RWPE2 (cell line): Measurements from ENCODE around the gene EIF2S2.

Experiments used
- ATAC-seq: fragments of 200-7000 bp; cut with Tn5 transposase; 3 replicates; pipeline ENCODE4 v1.9.1; 2021; ENCODE audit warnings: low read depth
- DNase-seq: peaks from one replicate; pipeline ENCODE4 v3.0.0-alpha.2; 2020; ENCODE audit warnings: low spot score
- H3K27ac ChIP-seq: fragments of 450-650 bp; 2 replicates; pipeline ENCODE4 v1.5.1; 2017; ENCODE audit warnings: mild to moderate bottlenecking; ENCODE audit not compliant: poor library complexity, severe bottlenecking
- H3K27me3 ChIP-seq: fragments of 250-450 bp; sonication (Bioruptor Pico); 2 replicates; pipeline ENCODE4 v1.5.1; 2021; ENCODE audit warnings: mild to moderate bottlenecking, moderate library complexity; ENCODE audit not compliant: insufficient read depth, poor library complexity, severe bottlenecking
- H3K36me3 ChIP-seq: fragments of 250-450 bp; sonication (Bioruptor Pico); 2 replicates; pipeline ENCODE4 v1.5.1; 2020; ENCODE audit warnings: low read depth, mild to moderate bottlenecking, moderate library complexity
- H3K4me1 ChIP-seq: fragments of 250-450 bp; sonication (Bioruptor Pico); 2 replicates; pipeline ENCODE4 v1.5.1; 2021; ENCODE audit warnings: mild to moderate bottlenecking, moderate library complexity; ENCODE audit not compliant: insufficient read depth, poor library complexity, severe bottlenecking
- H3K4me3 ChIP-seq: fragments of 250-450 bp; sonication (Bioruptor Pico); 2 replicates; pipeline ENCODE4 v1.5.1; 2021; ENCODE audit warnings: mild to moderate bottlenecking, moderate library complexity; ENCODE audit not compliant: severe bottlenecking
- H3K9me3 ChIP-seq: fragments of 250-450 bp; sonication (Bioruptor Pico); 2 replicates; pipeline ENCODE4 v1.5.1; 2021; ENCODE audit warnings: mild to moderate bottlenecking, moderate library complexity; ENCODE audit not compliant: severe bottlenecking
- CTCF ChIP-seq: fragments of 450-650 bp; IDR thresholded peaks from one replicate; pipeline ENCODE4 v1.5.1; 2017; ENCODE audit warnings: mild to moderate bottlenecking, moderate library complexity; ENCODE audit not compliant: poor library complexity, severe bottlenecking

EIF2S2 gene

GRCh38 chr20:34082232-34082887 is 29.7 kb downstream of the EIF2S2 start:
- peaks cover 46% of the 10 kb centered on the region for H3K36me3 ChIP-seq
- H3K27ac ChIP-seq: peak overlapping the region; percentile 44
- H3K27me3 ChIP-seq: no peaks in the 10 kb centered on the region
- H3K9me3 ChIP-seq: no peaks in the 10 kb centered on the region
- no peak for ATAC-seq
- no peak overlapping the region for H3K4me3 ChIP-seq
- peaks cover 15% of the 10 kb centered on the region for H3K4me1 ChIP-seq
- DNase-seq: no peak
- no peak for TF ChIP-seq CTCF

GRCh38 chr20:34079818-34080217 is 32.2 kb downstream of the EIF2S2 start:
- Histone ChIP-seq H3K4me3 (no peak overlapping the region), H3K9me3 (no peaks in the 10 kb centered on the region), H3K27ac (no peak overlapping the region), H3K4me1 (peaks cover 15% of the 10 kb centered on the region), H3K36me3 (peaks cover 58% of the 10 kb centered on the region), H3K27me3 (no peaks in the 10 kb centered on the region)
- TF ChIP-seq CTCF: no peak
- ATAC-seq (no peak), DNase-seq (no peak)

DNA sequence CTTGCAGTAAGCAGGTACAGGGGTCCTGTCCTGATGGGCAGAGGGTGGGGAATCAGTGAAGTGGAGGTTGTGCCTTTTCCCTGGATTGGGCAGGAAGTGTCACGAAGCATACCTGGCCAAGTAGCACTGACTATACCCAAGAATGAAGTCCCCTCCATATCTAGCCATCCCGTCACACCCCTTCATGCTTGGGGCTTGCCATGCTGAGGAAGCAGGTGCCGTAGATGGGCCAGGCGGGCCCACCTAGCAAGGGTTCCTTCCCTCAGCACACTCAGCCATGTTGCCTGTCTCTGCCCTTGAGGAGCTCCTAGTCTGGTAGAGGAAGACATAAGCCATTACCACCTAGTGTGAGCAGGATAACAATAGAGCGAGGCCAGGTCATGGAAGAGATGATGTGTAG is 33.5 kb downstream of the EIF2S2 start:
- Histone ChIP-seq H3K27ac (no peak overlapping the region), H3K27me3 (no peaks in the 10 kb centered on the region), H3K36me3 (peaks cover 58% of the 10 kb centered on the region), H3K9me3 (no peaks in the 10 kb centered on the region), H3K4me1 (peaks cover 11% of the 10 kb centered on the region), H3K4me3 (no peak overlapping the region)
- no peak for ATAC-seq
- peak; percentile 61 for DNase-seq
- TF ChIP-seq CTCF: no peak

GRCh38 chr20:34076952-34077351 is 35.1 kb downstream of the EIF2S2 start:
- Histone ChIP-seq H3K27me3 (no peaks in the 10 kb centered on the region), H3K27ac (no peak overlapping the region), H3K9me3 (no peaks in the 10 kb centered on the region), H3K36me3 (peaks cover 67% of the 10 kb centered on the region), H3K4me1 (no peaks in the 10 kb centered on the region), H3K4me3 (no peak overlapping the region)
- DNase-seq (peak; percentile 85), ATAC-seq (no peak)
- no peak for TF ChIP-seq CTCF

DNA sequence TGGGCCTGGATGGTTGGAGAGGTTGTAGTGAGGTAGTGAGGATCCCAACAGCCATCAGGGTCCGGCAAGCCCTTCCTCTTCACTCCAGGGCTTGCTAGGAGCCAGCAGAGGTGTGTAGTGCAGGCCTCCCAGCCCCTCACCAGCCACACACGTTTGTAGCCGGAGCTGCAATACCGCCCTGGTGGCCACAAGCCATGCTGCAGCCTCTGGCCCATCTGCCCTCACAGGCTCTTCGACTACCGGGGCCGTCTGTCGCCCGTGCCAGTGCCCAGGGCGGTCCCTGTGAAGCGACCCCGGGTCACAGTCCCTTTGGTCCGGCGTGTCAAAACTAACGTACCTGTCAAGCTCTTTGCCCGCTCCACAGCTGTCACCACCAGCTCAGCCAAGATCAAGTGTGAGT is 36.4 kb downstream of the EIF2S2 start:
- Histone ChIP-seq H3K4me3 (no peak overlapping the region), H3K27me3 (no peaks in the 10 kb centered on the region), H3K9me3 (no peaks in the 10 kb centered on the region), H3K27ac (no peak overlapping the region), H3K36me3 (peaks cover 68% of the 10 kb centered on the region), H3K4me1 (no peaks in the 10 kb centered on the region)
- DNase-seq (peak; percentile 84), ATAC-seq (no peak)
- TF ChIP-seq CTCF: no peak
